Measurements from ENCODE around the gene NAT14. TPM values are rescaled to one million over a fixed set of nuclear protein-coding genes. Genes with fewer than 3 reads are reported as not detected.

NAT14 gene
- total and polyA plus RNA-seq, 8 donors = 5.8 to 32.4 (median 8.1) TPM

GRCh38 chr19:55535965-55536350 is 51.0 kb downstream of the NAT14 start:
- TF ChIP-seq CTCF (IDR thresholded peaks at IDR 0.05) = no peak
- Histone ChIP-seq H3K27me3 (no peaks in the 10 kb centered on the region), H3K4me3 (no peak overlapping the region), H3K9me3 (no peaks in the 10 kb centered on the region), H3K4me1 (no peaks in the 10 kb centered on the region), H3K27ac (no peak overlapping the region), H3K36me3 (no peaks in the 10 kb centered on the region)
- WGBS, 2 donors = 76 to 86% methylated on average over 20 to 22 of the region's 22 CpGs
- FAIRE-seq (no peak), DNase-seq (no peak), ATAC-seq (no peak)
- intact Hi-C loops (cut with DNase I) = no loop called here

GRCh38 chr19:55536366-55536765 is 51.4 kb downstream of the NAT14 start:
- no peaks in the 10 kb centered on the region for H3K36me3 ChIP-seq
- H3K9me3 ChIP-seq = no peaks in the 10 kb centered on the region
- H3K27me3 ChIP-seq = no peaks in the 10 kb centered on the region
- no peaks in the 10 kb centered on the region for H3K4me1 ChIP-seq
- DNase-seq = no peak
- ATAC-seq = no peak
- intact Hi-C loops (cut with DNase I) = no loop called here
- H3K4me3 ChIP-seq = no peak overlapping the region
- 69 to 75% methylated on average over 10 to 11 of the region's 11 CpGs for WGBS, 2 donors
- FAIRE-seq = no peak
- no peak overlapping the region for H3K27ac ChIP-seq
- TF ChIP-seq CTCF (IDR thresholded peaks at IDR 0.05) = no peak

Other genes with a start within 250 kb of the NAT14 start
- 10 to 100 TPM; 15.3 to 31.4 (median 18.9) TPM for gene PPP6R1, start 226.2 kb upstream of the NAT14 start, total RNA-seq
- gene PPP6R1, start 226.2 kb upstream of the NAT14 start, polyA plus RNA-seq = 10 to 100 TPM; 27.0 to 33.1 TPM
- 10 to 100 TPM in 4 of 6 donors, 1 to 10 TPM in 2; 7.0 to 16.6 (median 12.3) TPM for gene HSPBP1, start 205.1 kb upstream of the NAT14 start, total RNA-seq
- gene HSPBP1, start 205.1 kb upstream of the NAT14 start, polyA plus RNA-seq = 10 to 100 TPM; 26.4 to 29.5 TPM
- 1 to 10 TPM in 3 of 6 donors, under 1 TPM in 3; 0.46 to 2.5 (median 1.1) TPM for gene BRSK1, start 201.2 kb upstream of the NAT14 start, total RNA-seq
- 1 to 10 TPM; 4.8 to 9.2 TPM for gene BRSK1, start 201.2 kb upstream of the NAT14 start, polyA plus RNA-seq
- gene TMEM150B, start 159.8 kb upstream of the NAT14 start, total RNA-seq = 1 to 10 TPM in 1 of 6 donors, under 1 TPM in 2, not detected in 3; 0.32 to 1.3 (median 0.83) TPM
- under 1 TPM in 1 of 2 donors, not detected in 1; 0.14 TPM for gene TMEM150B, start 159.8 kb upstream of the NAT14 start, polyA plus RNA-seq
- gene KMT5C, start 145.3 kb upstream of the NAT14 start, total RNA-seq = 10 to 100 TPM in 2 of 6 donors, 1 to 10 TPM in 4; 4.3 to 12.6 (median 6.9) TPM
- 10 to 100 TPM; 22.3 to 27.4 TPM for gene KMT5C, start 145.3 kb upstream of the NAT14 start, polyA plus RNA-seq
- gene COX6B2, start 130.5 kb upstream of the NAT14 start, total RNA-seq = under 1 TPM in 1 of 6 donors, not detected in 5; 0.62 TPM
- gene COX6B2, start 130.5 kb upstream of the NAT14 start, polyA plus RNA-seq = under 1 TPM; 0.28 to 0.42 TPM
- not detected for gene GARIN5B, start 121.9 kb upstream of the NAT14 start, total RNA-seq
- not detected for gene GARIN5B, start 121.9 kb upstream of the NAT14 start, polyA plus RNA-seq
- gene IL11, start 114.7 kb upstream of the NAT14 start, total RNA-seq = under 1 TPM in 3 of 6 donors, not detected in 3; 0.20 to 0.41 (median 0.37) TPM
- under 1 TPM; 0.16 to 0.19 TPM for gene IL11, start 114.7 kb upstream of the NAT14 start, polyA plus RNA-seq
- not detected for gene TMEM190, start 108.4 kb upstream of the NAT14 start, total RNA-seq
- gene TMEM190, start 108.4 kb upstream of the NAT14 start, polyA plus RNA-seq = under 1 TPM in 1 of 2 donors, not detected in 1; 0.45 TPM
- 10 to 100 TPM; 14.7 to 32.7 (median 21.3) TPM for gene TMEM238, start 100.9 kb upstream of the NAT14 start, total RNA-seq
- under 1 TPM; 0.42 TPM for gene TMEM238, start 100.9 kb upstream of the NAT14 start, polyA plus RNA-seq
- 1,000 to 10,000 TPM in 1 of 6 donors, 100 to 1,000 TPM in 5; 420 to 1,198 (median 819) TPM for gene RPL28, start 99.3 kb upstream of the NAT14 start, total RNA-seq
- gene RPL28, start 99.3 kb upstream of the NAT14 start, polyA plus RNA-seq = 1,000 to 10,000 TPM in 1 of 2 donors, 100 to 1,000 TPM in 1; 738 to 1,109 TPM
- gene UBE2S, start 77.4 kb upstream of the NAT14 start, total RNA-seq = 1 to 10 TPM; 2.0 to 7.3 (median 5.1) TPM
- gene UBE2S, start 77.4 kb upstream of the NAT14 start, polyA plus RNA-seq = 1 to 10 TPM; 3.6 to 5.0 TPM
- under 1 TPM in 3 of 6 donors, not detected in 3; 0.05 to 0.16 (median 0.06) TPM for gene SHISA7, start 41.9 kb upstream of the NAT14 start, total RNA-seq
- gene SHISA7, start 41.9 kb upstream of the NAT14 start, polyA plus RNA-seq = under 1 TPM; 0.04 to 0.33 TPM
- 10 to 100 TPM; 13.0 to 23.9 (median 20.9) TPM for gene ISOC2, start 23.5 kb upstream of the NAT14 start, total RNA-seq
- gene ISOC2, start 23.5 kb upstream of the NAT14 start, polyA plus RNA-seq = 10 to 100 TPM; 38.3 to 43.9 TPM
- not detected for gene C19orf85, start 20.4 kb upstream of the NAT14 start, total RNA-seq
- gene C19orf85, start 20.4 kb upstream of the NAT14 start, polyA plus RNA-seq = not detected
- gene ZNF628, start 8.6 kb upstream of the NAT14 start, total RNA-seq = 1 to 10 TPM; 3.4 to 6.2 (median 4.1) TPM
- 1 to 10 TPM; 2.6 to 7.8 TPM for gene ZNF628, start 8.6 kb upstream of the NAT14 start, polyA plus RNA-seq
- 1 to 10 TPM in 4 of 6 donors, under 1 TPM in 2; 0.60 to 5.3 (median 1.4) TPM for gene SSC5D, start 3.2 kb downstream of the NAT14 start, total RNA-seq
- 1 to 10 TPM in 1 of 2 donors, under 1 TPM in 1; 0.77 to 2.1 TPM for gene SSC5D, start 3.2 kb downstream of the NAT14 start, polyA plus RNA-seq
- gene SBK2, start 51.9 kb downstream of the NAT14 start, total RNA-seq = under 1 TPM in 1 of 6 donors, not detected in 5; 0.43 TPM
- gene SBK2, start 51.9 kb downstream of the NAT14 start, polyA plus RNA-seq = under 1 TPM; 0.28 to 0.46 TPM
- gene SBK3, start 60.4 kb downstream of the NAT14 start, total RNA-seq = under 1 TPM in 2 of 6 donors, not detected in 4; 0.19 to 0.28 TPM
- gene SBK3, start 60.4 kb downstream of the NAT14 start, polyA plus RNA-seq = under 1 TPM; 0.11 to 0.16 TPM
- 10 to 100 TPM in 1 of 6 donors, 1 to 10 TPM in 5; 6.5 to 12.7 (median 9.2) TPM for gene ZNF579, start 95.7 kb downstream of the NAT14 start, total RNA-seq
- gene ZNF579, start 95.7 kb downstream of the NAT14 start, polyA plus RNA-seq = 10 to 100 TPM; 11.6 to 16.1 TPM
- 10 to 100 TPM in 2 of 6 donors, 1 to 10 TPM in 4; 6.8 to 12.1 (median 8.9) TPM for gene FIZ1, start 114.3 kb downstream of the NAT14 start, total RNA-seq
- 10 to 100 TPM; 12.6 TPM for gene FIZ1, start 114.3 kb downstream of the NAT14 start, polyA plus RNA-seq
- gene ZNF524, start 115.1 kb downstream of the NAT14 start, total RNA-seq = 10 to 100 TPM; 17.1 to 37.0 (median 33.1) TPM
- 10 to 100 TPM; 26.7 to 79.4 TPM for gene ZNF524, start 115.1 kb downstream of the NAT14 start, polyA plus RNA-seq
- gene ZNF865, start 120.5 kb downstream of the NAT14 start, total RNA-seq = 1 to 10 TPM; 6.6 to 9.0 (median 7.8) TPM
- gene ZNF865, start 120.5 kb downstream of the NAT14 start, polyA plus RNA-seq = 1 to 10 TPM; 5.7 to 9.7 TPM
- 1 to 10 TPM; 3.7 to 5.8 (median 4.6) TPM for gene ZNF784, start 139.4 kb downstream of the NAT14 start, total RNA-seq
- 10 to 100 TPM; 10.3 to 12.9 TPM for gene ZNF784, start 139.4 kb downstream of the NAT14 start, polyA plus RNA-seq
- gene ZNF580, start 155.8 kb downstream of the NAT14 start, total RNA-seq = 10 to 100 TPM; 12.7 to 24.3 (median 17.6) TPM
- gene ZNF580, start 155.8 kb downstream of the NAT14 start, polyA plus RNA-seq = 10 to 100 TPM; 35.0 to 40.5 TPM
- 10 to 100 TPM; 12.9 to 23.2 (median 16.9) TPM for gene ZNF581, start 158.5 kb downstream of the NAT14 start, total RNA-seq
- 10 to 100 TPM; 13.8 to 16.6 TPM for gene ZNF581, start 158.5 kb downstream of the NAT14 start, polyA plus RNA-seq
- 1 to 10 TPM; 3.2 to 6.2 (median 5.0) TPM for gene CCDC106, start 163.0 kb downstream of the NAT14 start, total RNA-seq
- gene CCDC106, start 163.0 kb downstream of the NAT14 start, polyA plus RNA-seq = 10 to 100 TPM; 20.7 to 22.8 TPM
- 10 to 100 TPM; 38.4 to 97.0 (median 58.8) TPM for gene U2AF2, start 169.8 kb downstream of the NAT14 start, total RNA-seq
- 100 to 1,000 TPM in 1 of 2 donors, 10 to 100 TPM in 1; 74.8 to 113 TPM for gene U2AF2, start 169.8 kb downstream of the NAT14 start, polyA plus RNA-seq
- gene EPN1, start 190.0 kb downstream of the NAT14 start, total RNA-seq = 100 to 1,000 TPM in 1 of 6 donors, 10 to 100 TPM in 5; 64.9 to 102 (median 84.6) TPM
- 10 to 100 TPM; 38.4 to 76.8 TPM for gene EPN1, start 190.0 kb downstream of the NAT14 start, polyA plus RNA-seq